GM19455 (cell line): ENCODE measurements around the gene ERICH6.
A peak's percentile ranks its signal among the peaks of the same experiment; 100 is the strongest.

Source experiments
- ATAC-seq: cut with Tn5 transposase; IDR thresholded peaks from one replicate; pipeline ENCODE4 v1.9.1; 2021; ENCODE audit not compliant: unreplicated experiment

Gene ERICH6

GRCh38 chr3:150736903-150737832 lies 33.4 kb upstream of the ERICH6 start:
- no peak for ATAC-seq

- ATAC-seq, result no peak
These were observed 32.6 kb upstream of the ERICH6 start for GRCh38 chr3:150736316-150736719.

DNA sequence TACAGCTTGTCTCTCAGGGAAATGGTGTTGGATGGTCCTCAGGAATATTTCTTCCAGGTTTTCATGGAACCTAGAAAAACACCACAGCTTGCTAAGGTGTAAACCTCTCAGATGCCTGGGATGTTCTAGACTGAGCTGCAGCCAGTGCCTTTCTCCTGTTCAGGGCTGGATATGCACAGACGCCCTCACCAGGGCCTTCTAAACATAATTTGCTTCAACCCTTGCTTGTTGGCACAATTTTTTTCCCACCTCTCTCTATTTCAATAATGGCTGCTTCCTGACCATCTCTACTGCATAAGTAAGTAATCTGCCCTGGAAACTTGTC lies 31.0 kb upstream of the ERICH6 start:
- no peak for ATAC-seq

DNA sequence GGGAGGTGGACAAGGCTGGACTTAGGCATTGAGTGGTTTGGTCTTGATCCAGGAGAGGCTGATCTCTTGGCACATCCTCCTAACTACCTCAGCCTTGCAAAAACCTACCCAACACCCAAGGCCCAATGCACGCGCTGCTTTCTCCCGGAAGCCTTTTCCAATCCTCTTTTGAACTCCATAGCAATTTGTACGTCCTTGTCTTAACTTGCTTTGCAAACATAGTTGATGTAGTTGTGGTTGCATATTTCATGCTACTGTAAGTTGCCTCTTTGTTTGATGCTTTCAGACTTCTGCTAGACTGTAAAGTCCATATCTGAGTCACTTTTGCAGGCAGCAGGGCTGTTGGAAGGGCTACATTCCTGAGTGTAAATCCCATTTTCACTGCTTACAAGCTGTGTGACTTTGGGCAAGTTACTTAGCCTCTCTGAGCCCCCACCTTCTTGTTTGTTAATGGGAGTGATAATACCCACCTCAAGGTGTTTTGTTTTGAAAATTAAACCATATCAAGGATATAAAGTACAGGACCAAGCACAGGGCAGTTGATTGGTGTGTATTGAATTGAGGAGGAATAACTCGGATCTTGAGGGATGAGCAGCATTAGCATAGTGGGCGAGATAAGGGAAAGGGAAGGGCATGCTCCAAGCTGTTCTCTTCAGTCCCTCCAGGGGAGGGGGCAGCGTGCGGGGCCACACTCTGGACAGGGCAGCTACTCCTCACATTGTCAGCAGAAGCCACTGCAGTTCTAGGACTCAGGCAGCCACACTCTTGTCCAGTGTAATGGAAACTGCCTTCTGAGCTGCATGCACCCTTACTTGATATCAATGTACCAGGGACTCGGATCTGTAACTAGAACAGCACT lies 30.4 kb upstream of the ERICH6 start:
- ATAC-seq, result no peak

DNA sequence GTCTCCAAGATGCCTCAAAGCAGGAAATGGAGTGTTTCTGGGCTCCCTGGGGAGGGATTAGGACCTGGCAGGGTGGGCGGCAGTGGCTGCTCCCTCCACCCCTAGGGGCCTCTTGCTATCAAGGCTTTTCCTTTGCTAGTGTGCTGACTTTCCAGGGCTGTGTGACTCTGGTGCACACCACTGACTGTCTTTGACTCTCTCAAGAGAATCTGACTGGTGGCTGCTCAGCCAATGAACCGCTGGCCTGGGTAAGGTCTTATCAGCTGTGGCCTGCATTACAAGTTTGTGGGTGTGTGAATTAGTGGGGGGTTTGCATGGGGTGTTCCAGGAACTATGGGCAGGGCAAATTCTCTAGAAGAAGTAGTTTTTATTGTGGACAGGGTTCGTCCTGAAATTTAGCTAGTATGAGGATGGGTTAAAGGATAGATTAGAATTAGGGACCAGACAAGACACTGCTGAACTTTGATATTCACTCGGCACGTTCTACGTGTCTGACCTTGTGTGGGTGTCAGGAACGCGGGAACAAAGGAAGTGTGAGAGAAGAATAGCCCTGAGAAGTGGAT lies 29.7 kb upstream of the ERICH6 start:
- no peak for ATAC-seq

DNA sequence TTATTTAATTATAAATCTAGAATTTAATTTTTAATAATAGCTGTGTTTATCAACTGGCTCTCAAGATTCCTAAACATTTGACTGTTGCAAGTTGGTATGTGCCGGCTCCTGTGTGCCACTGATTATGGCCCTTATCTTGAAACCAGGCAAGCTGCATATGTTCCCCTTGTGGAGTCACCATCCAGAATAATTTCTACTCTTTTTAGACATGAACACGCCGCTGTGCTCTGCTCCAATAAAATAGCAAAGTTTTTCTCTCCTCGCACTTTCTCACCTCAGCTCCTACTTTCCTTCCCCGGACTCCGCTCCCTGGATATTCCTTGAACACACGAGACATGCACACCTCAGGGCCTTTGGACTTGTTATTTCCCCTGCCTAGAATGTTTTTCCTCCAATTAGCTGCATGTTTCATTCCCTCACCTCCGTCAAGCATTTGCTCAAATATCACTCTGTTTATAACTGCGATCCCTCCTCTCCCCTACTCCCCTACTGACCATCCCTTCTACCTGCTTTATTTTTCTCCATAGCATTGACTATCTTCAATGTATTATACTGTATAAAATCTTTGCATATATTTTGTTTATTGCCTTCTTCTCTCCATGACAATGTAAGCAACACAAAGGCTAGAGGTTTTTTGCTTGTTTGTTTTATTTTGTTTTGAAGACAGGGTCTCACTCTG lies 26.1 kb upstream of the ERICH6 start:
- no peak for ATAC-seq

GRCh38 chr3:150727653-150728502 lies 24.2 kb upstream of the ERICH6 start:
- no peak for ATAC-seq

DNA sequence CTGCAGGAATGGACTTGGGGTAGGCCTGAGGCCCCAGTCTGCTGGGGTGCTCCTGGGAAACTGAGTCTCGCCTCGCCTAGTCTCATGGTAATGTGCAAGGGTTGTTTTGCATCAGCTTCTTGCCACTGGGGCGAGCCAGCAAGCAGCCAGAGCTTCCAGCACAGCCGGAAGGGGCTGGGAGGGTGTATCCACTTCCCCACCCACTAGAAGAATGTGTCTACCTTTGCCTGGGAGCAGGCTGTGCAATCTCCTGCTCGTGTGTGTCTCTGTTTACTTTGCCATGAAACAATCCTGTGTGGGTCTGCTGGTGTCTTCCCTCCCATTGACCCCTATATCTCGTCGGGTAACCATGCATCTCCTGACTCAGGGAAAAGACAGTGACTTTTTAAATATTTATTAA lies 21.8 kb upstream of the ERICH6 start:
- ATAC-seq, result no peak

DNA sequence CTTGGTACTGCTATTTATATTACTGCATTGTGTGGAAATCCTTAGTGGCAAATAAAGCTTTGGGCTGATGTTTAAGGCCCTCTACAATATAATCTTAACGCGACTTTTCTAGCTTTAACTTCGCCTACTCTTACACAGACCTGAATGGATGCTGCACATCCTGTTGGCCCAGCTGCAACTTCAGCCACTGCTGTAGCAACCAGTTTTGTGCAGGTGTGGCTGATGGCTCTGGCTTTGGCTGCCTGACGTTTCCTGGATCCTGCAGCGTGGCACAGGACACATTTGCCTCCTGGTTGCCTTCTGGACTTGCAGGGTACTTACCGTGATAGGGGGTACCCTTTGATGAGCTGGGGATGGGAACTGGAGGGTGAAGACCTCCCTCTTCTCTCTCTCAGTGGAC lies 20.2 kb upstream of the ERICH6 start:
- no peak for ATAC-seq

DNA sequence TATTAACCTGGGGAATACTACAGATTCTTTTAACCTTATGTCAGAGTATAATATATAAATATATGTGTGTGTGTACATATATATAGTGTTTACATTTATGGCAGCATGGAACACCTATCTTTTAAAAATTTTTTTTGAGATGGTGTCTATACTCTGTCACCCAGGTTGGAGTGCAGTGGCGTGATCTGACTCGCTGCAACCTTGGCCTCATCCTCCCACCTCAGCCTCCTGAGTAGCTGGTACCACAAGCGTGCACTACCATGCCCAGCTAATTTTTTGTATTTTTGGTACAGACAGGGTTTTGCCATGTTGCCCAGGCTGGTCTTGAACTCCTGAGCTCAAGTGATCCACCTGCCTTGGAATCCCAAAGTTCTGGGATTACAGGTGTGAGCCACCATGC lies 18.5 kb upstream of the ERICH6 start:
- no peak for ATAC-seq

- peak; percentile 84 for ATAC-seq
These were observed 17.8 kb upstream of the ERICH6 start for GRCh38 chr3:150721285-150722130.

- no peak for ATAC-seq
These were observed 16.7 kb upstream of the ERICH6 start for GRCh38 chr3:150720444-150720843.

DNA sequence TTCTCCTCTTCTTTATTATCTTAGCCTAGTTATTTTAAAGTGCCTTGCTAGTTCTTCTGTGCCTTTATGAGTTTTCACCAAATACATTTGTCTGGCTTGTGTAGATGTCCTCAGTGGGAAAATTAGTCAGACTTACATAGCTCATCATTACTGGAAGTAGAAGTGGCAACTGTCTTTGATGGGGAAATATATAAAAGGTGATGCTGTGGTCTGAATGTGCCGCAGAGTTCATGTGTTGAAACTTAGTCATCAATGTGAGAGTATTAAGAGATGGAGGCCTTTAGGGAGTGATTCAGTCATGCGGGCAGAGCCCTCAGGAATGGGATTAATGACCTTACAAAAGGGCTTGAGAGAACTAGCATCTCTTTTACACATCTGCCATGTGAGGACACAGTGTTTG lies 6.4 kb upstream of the ERICH6 start:
- no peak for ATAC-seq

DNA sequence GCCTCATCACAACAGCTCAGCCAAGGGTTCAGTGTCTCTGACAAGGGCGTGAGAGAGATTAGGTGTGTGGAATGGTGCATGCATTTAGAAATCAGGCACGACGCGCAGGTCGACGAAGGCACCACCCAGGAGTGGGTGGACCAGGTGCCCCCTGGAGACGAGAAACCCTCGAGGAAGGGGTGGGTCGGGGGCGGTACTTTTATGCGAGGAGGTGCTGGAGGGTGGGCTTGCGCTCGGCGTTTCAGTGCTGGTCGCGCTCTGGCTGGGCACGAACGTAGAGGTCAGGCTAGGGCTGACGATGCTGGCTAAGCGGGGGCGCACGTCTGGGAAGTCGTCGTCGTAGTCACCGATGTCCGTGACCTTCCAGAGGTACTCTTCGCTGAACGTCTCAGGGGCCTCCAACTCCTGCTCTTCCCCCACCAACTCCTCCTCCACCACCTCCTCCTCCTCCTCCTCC lies 393 bp downstream of the ERICH6 start:
- ATAC-seq, result peak; percentile 28

DNA sequence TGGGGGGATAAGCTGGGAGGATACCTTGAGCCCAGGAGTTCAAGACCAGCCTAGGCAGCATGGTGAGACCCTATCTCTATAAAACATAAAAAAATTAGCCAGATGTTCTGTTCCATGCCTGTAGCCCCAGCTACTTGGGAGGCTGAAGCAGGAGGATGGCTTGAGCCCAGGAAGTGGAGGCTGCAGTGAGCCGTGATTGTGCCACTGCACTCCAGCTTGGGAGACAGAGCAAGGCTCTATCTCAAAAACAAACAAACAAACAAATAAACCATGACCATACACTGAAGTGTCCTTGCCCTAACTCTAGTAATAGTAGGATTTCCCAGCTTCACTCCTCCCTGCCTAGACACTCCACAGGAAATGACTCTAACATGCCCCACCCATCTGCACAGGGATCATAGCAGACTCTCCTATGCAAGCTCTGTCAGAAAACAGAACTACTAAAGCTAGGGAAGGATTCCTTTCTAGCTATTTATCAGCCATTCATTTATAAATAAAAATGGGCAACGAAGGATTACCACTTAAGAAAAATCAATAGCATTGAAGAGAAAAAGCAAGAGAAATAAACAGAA lies 4.6 kb downstream of the ERICH6 start:
- ATAC-seq, result no peak

GRCh38 chr3:150697646-150698045 lies 6.1 kb downstream of the ERICH6 start:
- ATAC-seq, result no peak

- ATAC-seq, result no peak
These were observed 12.2 kb downstream of the ERICH6 start for GRCh38 chr3:150691414-150692040.

DNA sequence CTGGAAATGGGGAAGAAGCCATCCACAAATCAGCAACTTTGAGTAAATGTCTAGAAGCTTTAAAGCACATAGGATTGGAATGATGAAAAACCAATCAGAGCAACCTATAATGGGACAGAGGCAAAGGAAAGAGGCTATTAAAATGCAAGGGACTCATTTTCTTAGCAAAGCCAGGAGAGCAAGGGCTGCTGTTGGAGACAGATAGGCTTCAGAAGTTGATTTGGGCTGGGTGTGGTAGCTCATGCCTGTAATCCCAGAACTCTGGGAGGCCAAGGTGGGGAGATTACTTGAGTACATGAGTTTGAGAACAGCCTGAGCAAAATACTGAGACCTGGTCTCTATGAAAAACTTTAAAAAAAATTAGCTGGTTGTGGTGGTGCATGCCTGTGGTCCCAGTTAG lies 16.1 kb downstream of the ERICH6 start:
- ATAC-seq, result no peak

GRCh38 chr3:150682824-150683223 lies 20.9 kb downstream of the ERICH6 start:
- no peak for ATAC-seq
